Activated B cell treated with CpG ODN at 0.5 μM for 24 hours (primary cell): ENCODE results near the gene NCAM2. TPM values are rescaled to one million over a fixed set of nuclear protein-coding genes. Genes with fewer than 3 reads are reported as not detected.

Source experiments
- ATAC-seq: fragments of 200-7000 bp; cut with Tn5 transposase; one replicate; pipeline ENCODE4 v1.10.0; 2021; ENCODE audit warnings: low read depth, mild to moderate bottlenecking, moderate library complexity
- CTCF ChIA-PET: fragments of 350-600 bp; sonication (Branson Sonifier 250); formaldehyde crosslinking; loops from one replicate; lab custom pipeline; 2021; ENCODE audit warnings: antibody characterized with exemption; lab: Charles Lee
- POLR2A ChIA-PET: fragments of 350-600 bp; sonication (Branson Sonifier 250); formaldehyde crosslinking; loops from one replicate; lab custom pipeline; 2021; ENCODE audit warnings: antibody characterized with exemption; lab: Charles Lee
- DNase-seq: peaks from one replicate; pipeline ENCODE4 v3.0.0; 2022
- H3K27ac Mint-ChIP-seq: one replicate; pipeline ENCODE4 v1.8.0; 2020; ENCODE audit warnings: mixed read lengths
- H3K27me3 Mint-ChIP-seq: one replicate; pipeline ENCODE4 v1.8.0; 2021; ENCODE audit warnings: mixed read lengths
- H3K36me3 Mint-ChIP-seq: one replicate; pipeline ENCODE4 v1.8.0; 2021; ENCODE audit warnings: low read depth, mixed read lengths
- H3K4me1 Mint-ChIP-seq: one replicate; pipeline ENCODE4 v1.8.0; 2021; ENCODE audit warnings: mixed read lengths
- H3K4me3 Mint-ChIP-seq: one replicate; pipeline ENCODE4 v1.8.0; 2020; ENCODE audit warnings: mild to moderate bottlenecking, mixed read lengths
- H3K9me3 Mint-ChIP-seq: one replicate; pipeline ENCODE4 v1.8.0; 2020; ENCODE audit warnings: mixed read lengths
- intact Hi-C: fragments of 100-400 bp; cut with micrococcal nuclease; formaldehyde crosslinking; loops from one replicate; pipeline ENCODE4 v1.15.1; 2024
- total RNA-seq: library from RNA; stranded (reverse); gene quantifications from 2 replicates; pipeline ENCODE4 v1.2.3, GENCODE V29; 2022
- TF ChIP-seq, protein P1 (sequence below): fragments of 200-600 bp; IDR thresholded peaks from one replicate; pipeline ENCODE4 v1.8.0; 2022; ENCODE audit warnings: antibody characterized with exemption, mild to moderate bottlenecking

Gene NCAM2
- total RNA-seq, 1 donor from 2014 or later = not detected

DNA sequence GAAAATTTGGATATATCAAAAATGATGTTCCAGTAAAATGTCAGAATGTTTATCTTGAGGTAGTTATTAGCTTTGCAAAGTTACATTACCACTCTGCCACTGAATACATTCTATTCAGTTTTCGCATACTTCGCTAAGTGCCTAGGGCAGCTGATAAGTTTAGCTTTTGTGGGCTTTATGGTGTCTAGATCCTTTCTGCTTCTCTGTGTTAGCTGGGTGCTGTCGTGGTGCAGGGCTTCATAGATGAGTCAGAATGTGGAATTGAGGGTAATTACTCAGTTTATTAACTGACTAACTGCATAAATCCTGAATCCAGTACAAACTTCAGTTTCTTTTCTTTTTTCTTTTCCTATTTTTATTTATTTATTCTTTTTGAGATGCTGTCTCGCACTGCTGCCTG is 21.5 kb downstream of the NCAM2 start:
- DNase-seq (no peak), ATAC-seq (no peak)
- H3K36me3 Mint-ChIP-seq = no peaks in the 10 kb centered on the region
- TF ChIP-seq, protein P1, sequence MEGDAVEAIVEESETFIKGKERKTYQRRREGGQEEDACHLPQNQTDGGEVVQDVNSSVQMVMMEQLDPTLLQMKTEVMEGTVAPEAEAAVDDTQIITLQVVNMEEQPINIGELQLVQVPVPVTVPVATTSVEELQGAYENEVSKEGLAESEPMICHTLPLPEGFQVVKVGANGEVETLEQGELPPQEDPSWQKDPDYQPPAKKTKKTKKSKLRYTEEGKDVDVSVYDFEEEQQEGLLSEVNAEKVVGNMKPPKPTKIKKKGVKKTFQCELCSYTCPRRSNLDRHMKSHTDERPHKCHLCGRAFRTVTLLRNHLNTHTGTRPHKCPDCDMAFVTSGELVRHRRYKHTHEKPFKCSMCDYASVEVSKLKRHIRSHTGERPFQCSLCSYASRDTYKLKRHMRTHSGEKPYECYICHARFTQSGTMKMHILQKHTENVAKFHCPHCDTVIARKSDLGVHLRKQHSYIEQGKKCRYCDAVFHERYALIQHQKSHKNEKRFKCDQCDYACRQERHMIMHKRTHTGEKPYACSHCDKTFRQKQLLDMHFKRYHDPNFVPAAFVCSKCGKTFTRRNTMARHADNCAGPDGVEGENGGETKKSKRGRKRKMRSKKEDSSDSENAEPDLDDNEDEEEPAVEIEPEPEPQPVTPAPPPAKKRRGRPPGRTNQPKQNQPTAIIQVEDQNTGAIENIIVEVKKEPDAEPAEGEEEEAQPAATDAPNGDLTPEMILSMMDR = no peak
- intact Hi-C loops = no loop called here
- CTCF ChIA-PET = no interaction called here
- no peak overlapping the region for H3K27ac Mint-ChIP-seq
- no peak overlapping the region for H3K4me3 Mint-ChIP-seq
- peaks cover 3% of the 10 kb centered on the region for H3K9me3 Mint-ChIP-seq
- no peaks in the 10 kb centered on the region for H3K4me1 Mint-ChIP-seq
- POLR2A ChIA-PET = no interaction called here
- no peaks in the 10 kb centered on the region for H3K27me3 Mint-ChIP-seq

DNA sequence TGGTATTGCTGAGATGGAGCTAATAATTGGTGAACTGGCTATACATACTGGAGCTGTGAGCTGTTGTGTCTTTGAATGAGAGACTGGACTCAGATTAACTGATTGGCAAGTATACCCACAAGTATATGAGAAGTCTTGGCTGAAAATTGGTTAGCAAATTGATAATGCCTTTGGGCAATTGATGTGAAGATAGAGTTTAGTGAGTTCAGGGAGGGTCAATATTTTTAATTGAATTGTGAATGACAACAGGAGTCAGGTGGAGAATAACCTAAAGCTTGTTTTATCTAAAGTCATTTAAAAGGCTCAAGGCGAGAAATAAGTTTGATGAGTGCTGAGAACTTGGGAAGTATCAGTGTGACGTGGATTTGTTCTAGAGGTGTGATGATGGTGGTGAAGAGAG is 27.5 kb downstream of the NCAM2 start:
- Mint-ChIP-seq H3K9me3 (no peaks in the 10 kb centered on the region), H3K27ac (no peak overlapping the region), H3K36me3 (no peaks in the 10 kb centered on the region), H3K4me3 (no peak overlapping the region), H3K27me3 (no peaks in the 10 kb centered on the region), H3K4me1 (no peaks in the 10 kb centered on the region)
- POLR2A ChIA-PET = no interaction called here
- CTCF ChIA-PET = no interaction called here
- intact Hi-C loops = no loop called here
- TF ChIP-seq, protein P1 = no peak
- DNase-seq (no peak), ATAC-seq (no peak)

DNA sequence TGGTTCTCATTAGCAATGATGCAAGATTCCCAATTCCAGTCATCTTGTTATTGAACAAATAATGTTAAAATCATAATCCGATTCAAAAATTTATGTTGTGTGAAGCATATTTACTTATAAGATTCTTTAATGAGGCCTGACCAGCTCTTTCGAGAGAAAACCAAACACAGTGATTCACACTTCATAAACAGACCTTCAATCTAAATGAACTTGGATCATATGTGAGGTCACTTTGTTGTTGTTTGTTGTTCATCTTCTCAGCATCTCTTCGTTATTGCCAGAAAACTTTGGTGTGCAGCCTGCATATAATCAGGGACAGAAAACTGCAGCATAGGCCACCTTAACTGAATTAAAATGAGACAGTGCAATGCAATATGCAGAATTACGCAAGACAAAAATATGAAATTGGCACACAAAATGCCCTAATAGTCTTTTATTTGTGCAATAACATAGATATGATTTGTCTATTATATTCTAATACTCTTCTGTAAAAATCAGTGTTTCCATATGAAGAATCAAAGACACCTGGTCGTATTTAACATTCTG is 30.1 kb downstream of the NCAM2 start:
- intact Hi-C loops = no loop called here
- CTCF ChIA-PET = no interaction called here
- Mint-ChIP-seq H3K27me3 (no peaks in the 10 kb centered on the region), H3K4me3 (no peak overlapping the region), H3K4me1 (no peaks in the 10 kb centered on the region), H3K9me3 (no peaks in the 10 kb centered on the region), H3K36me3 (no peaks in the 10 kb centered on the region), H3K27ac (no peak overlapping the region)
- POLR2A ChIA-PET = no interaction called here
- TF ChIP-seq, protein P1 = no peak
- ATAC-seq (no peak), DNase-seq (no peak)

DNA sequence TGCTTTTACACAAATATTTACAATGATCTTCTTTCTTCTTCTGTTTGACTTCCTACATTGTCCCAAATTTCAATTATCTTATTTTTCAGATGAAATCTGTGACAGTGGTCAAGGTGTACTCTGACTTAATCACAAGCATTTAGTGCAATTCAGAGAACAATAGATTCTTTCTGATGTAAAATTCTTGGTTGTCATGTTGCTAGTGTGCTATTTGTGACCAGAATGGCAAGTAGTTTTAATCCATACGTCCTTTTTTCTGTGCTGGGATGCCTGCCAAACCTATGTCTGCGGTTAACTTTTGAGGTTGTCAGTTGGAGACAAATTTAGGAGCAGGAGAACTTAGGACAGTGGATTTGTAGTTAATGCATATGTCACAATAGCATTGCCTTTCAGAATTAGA is 31.0 kb downstream of the NCAM2 start:
- ATAC-seq (no peak), DNase-seq (no peak)
- no peaks in the 10 kb centered on the region for H3K27me3 Mint-ChIP-seq
- intact Hi-C loops = no loop called here
- H3K36me3 Mint-ChIP-seq = no peaks in the 10 kb centered on the region
- TF ChIP-seq, protein P1 = no peak
- H3K4me1 Mint-ChIP-seq = no peaks in the 10 kb centered on the region
- H3K4me3 Mint-ChIP-seq = no peak overlapping the region
- ChIA-PET CTCF (no interaction called here), POLR2A (no interaction called here)
- H3K9me3 Mint-ChIP-seq = no peaks in the 10 kb centered on the region
- no peak overlapping the region for H3K27ac Mint-ChIP-seq

DNA sequence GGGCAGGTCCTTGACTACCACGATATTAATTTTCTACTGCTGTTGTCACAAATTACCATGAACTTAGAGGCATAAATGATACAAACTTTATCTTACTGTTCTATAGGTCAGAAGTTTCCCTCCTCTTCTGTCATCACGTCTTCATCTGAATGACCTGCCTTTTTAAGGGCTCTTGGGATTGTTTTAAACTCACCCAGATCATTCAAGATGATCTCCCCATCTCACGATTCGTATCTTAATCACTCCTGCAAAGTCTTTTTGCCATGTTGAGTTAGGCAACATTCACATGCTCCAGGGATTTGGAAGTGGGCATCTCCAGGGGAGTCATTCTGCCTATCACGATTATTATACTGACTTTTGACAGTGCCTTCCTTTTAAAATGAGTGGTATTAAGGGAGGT is 32.1 kb downstream of the NCAM2 start:
- no peak for ATAC-seq
- H3K27ac Mint-ChIP-seq = no peak overlapping the region
- POLR2A ChIA-PET = no interaction called here

More for the DNA sequence above, 32.1 kb downstream of the NCAM2 start:
- DNase-seq = no peak
- H3K4me3 Mint-ChIP-seq = no peak overlapping the region
- H3K9me3 Mint-ChIP-seq = no peaks in the 10 kb centered on the region
- CTCF ChIA-PET = no interaction called here
- H3K36me3 Mint-ChIP-seq = no peaks in the 10 kb centered on the region
- no peaks in the 10 kb centered on the region for H3K27me3 Mint-ChIP-seq
- TF ChIP-seq, protein P1 = no peak
- H3K4me1 Mint-ChIP-seq = no peaks in the 10 kb centered on the region
- intact Hi-C loops = no loop called here
